GM19099 (cell line): ENCODE results near the gene RAD17.

ENCODE experiments used
- POLR2A ChIP-seq: IDR thresholded peaks from 3 replicates; pipeline ENCODE4 v1.6.1; 2011; ENCODE audit warnings: low read depth; ENCODE audit not compliant: insufficient read length; ENCODE audit errors: extremely low read depth

The RAD17 gene

GRCh38 chr5:69368458-69369339 is 919 bp upstream of the RAD17 start:
- no peak for TF ChIP-seq POLR2A

GRCh38 chr5:69372394-69372793 is 2.8 kb downstream of the RAD17 start:
- no peak for TF ChIP-seq POLR2A

- TF ChIP-seq POLR2A, result no peak
These were observed 5.4 kb downstream of the RAD17 start for GRCh38 chr5:69374911-69375446.

- no peak for TF ChIP-seq POLR2A
These were observed 8.8 kb downstream of the RAD17 start for GRCh38 chr5:69378376-69378775.

GRCh38 chr5:69404659-69405330 is 35.2 kb downstream of the RAD17 start:
- no peak for TF ChIP-seq POLR2A

GRCh38 chr5:69414885-69415583 is 45.4 kb downstream of the RAD17 start, which contains the start of gene MARVELD2:
Gene MARVELD2, plus strand, starts transcription at chr5:69415116. Its CDS starts 4,270 bp downstream, at chr5:69419386.
- TF ChIP-seq POLR2A, result no peak

- TF ChIP-seq POLR2A, result no peak
These were observed 46.0 kb downstream of the RAD17 start for GRCh38 chr5:69415584-69415958.

GRCh38 chr5:69416180-69416579 is 46.6 kb downstream of the RAD17 start:
- TF ChIP-seq POLR2A, result no peak

GRCh38 chr5:69416699-69417098 is 47.1 kb downstream of the RAD17 start:
- no peak for TF ChIP-seq POLR2A

GRCh38 chr5:69418554-69418953 is 48.9 kb downstream of the RAD17 start:
- no peak for TF ChIP-seq POLR2A

- TF ChIP-seq POLR2A, result no peak
These were observed 62.0 kb downstream of the RAD17 start for GRCh38 chr5:69431424-69432303.

- no peak for TF ChIP-seq POLR2A
These were observed 63.0 kb downstream of the RAD17 start for GRCh38 chr5:69432412-69433206.

GRCh38 chr5:69444127-69444754 is 74.6 kb downstream of the RAD17 start:
- TF ChIP-seq POLR2A, result no peak
